Measurements from ENCODE around the gene TSPYL2. TPM values are rescaled to one million over a fixed set of nuclear protein-coding genes. Genes with fewer than 3 reads are reported as not detected.
A peak's percentile ranks its signal among the peaks of the same experiment; 100 is the strongest.

Gene TSPYL2
- total RNA-seq, 1 donor from 2014 or later: 40.3 TPM

GRCh38 chrX:53072418-53073114 lies 9.6 kb upstream of the TSPYL2 start:
- intact Hi-C loops (cut with micrococcal nuclease): no loop called here
- DNase-seq: no peak
- Mint-ChIP-seq H3K27ac (peak overlapping the region; percentile 70), H3K4me3 (peak overlapping the region; percentile 83), H3K4me1 (peaks cover 18% of the 10 kb centered on the region), H3K36me3 (ENCODE audit: low read depth) (no peaks in the 10 kb centered on the region), H3K9me3 (no peaks in the 10 kb centered on the region), H3K27me3 (no peaks in the 10 kb centered on the region)

- Mint-ChIP-seq H3K27me3 (no peaks in the 10 kb centered on the region), H3K4me3 (peak overlapping the region; percentile 45), H3K4me1 (peaks cover 18% of the 10 kb centered on the region), H3K9me3 (no peaks in the 10 kb centered on the region), H3K27ac (peak overlapping the region; percentile 40), H3K36me3 (ENCODE audit: low read depth) (no peaks in the 10 kb centered on the region)
- DNase-seq: no peak
- intact Hi-C loops (cut with micrococcal nuclease): no loop called here
These were observed 9.0 kb upstream of the TSPYL2 start for GRCh38 chrX:53073115-53073586.

- no peak overlapping the region for H3K4me3 Mint-ChIP-seq
- peak; percentile 61 for DNase-seq
- no peaks in the 10 kb centered on the region for H3K27me3 Mint-ChIP-seq
- H3K4me1 Mint-ChIP-seq: peaks cover 20% of the 10 kb centered on the region
- no peak overlapping the region for H3K27ac Mint-ChIP-seq
- no peaks in the 10 kb centered on the region for H3K9me3 Mint-ChIP-seq
- intact Hi-C loops (cut with micrococcal nuclease): no loop called here
- H3K36me3 Mint-ChIP-seq (ENCODE audit: low read depth): no peaks in the 10 kb centered on the region
These were observed 7.2 kb upstream of the TSPYL2 start for GRCh38 chrX:53075011-53075410.

DNA sequence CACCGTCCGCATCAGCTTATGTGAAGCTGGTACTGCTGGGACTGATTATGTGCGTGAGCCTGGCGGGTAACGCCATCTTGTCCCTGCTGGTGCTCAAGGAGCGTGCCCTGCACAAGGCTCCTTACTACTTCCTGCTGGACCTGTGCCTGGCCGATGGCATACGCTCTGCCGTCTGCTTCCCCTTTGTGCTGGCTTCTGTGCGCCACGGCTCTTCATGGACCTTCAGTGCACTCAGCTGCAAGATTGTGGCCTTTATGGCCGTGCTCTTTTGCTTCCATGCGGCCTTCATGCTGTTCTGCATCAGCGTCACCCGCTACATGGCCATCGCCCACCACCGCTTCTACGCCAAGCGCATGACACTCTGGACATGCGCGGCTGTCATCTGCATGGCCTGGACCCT lies 5.5 kb upstream of the TSPYL2 start:
- intact Hi-C loops (cut with micrococcal nuclease): no loop called here

DNA sequence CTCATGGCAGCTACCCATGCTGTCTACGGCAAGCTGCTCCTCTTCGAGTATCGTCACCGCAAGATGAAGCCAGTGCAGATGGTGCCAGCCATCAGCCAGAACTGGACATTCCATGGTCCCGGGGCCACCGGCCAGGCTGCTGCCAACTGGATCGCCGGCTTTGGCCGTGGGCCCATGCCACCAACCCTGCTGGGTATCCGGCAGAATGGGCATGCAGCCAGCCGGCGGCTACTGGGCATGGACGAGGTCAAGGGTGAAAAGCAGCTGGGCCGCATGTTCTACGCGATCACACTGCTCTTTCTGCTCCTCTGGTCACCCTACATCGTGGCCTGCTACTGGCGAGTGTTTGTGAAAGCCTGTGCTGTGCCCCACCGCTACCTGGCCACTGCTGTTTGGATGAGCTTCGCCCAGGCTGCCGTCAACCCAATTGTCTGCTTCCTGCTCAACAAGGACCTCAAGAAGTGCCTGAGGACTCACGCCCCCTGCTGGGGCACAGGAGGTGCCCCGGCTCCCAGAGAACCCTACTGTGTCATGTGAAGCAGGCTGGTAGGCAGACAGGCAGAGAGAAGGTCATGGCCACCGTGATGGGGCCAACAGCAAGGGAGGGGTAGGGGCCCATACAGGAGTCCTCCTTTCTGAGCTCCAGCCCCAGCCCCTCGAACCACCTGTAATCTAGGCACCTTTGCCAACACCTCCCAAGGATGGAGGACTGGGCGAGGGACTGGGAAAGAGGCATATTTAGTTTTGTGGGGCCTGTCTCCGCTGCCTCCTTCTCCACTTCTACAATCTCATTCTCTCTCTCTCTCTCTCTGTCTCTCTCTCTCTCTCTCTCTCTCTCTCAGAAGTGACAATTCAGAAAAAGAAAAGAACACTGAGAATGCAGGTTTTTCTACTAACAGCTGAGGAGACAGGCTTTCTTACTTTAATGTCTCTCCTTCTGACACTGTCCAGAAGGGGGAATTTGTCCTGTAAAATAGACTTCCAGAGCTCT lies 4.7 kb upstream of the TSPYL2 start:
- Mint-ChIP-seq H3K36me3 (ENCODE audit: low read depth) (peaks cover 5% of the 10 kb centered on the region), H3K9me3 (no peaks in the 10 kb centered on the region), H3K4me1 (peaks cover 17% of the 10 kb centered on the region), H3K4me3 (no peak overlapping the region), H3K27ac (no peak overlapping the region), H3K27me3 (no peaks in the 10 kb centered on the region)
- no peak for DNase-seq
- intact Hi-C loops (cut with micrococcal nuclease): no loop called here

More for the DNA sequence above, 5.5 kb upstream of the TSPYL2 start:
- H3K4me3 Mint-ChIP-seq: no peak overlapping the region
- DNase-seq: no peak
- H3K36me3 Mint-ChIP-seq (ENCODE audit: low read depth): no peaks in the 10 kb centered on the region
- no peaks in the 10 kb centered on the region for H3K9me3 Mint-ChIP-seq
- H3K27ac Mint-ChIP-seq: peak overlapping the region; percentile 2
- no peaks in the 10 kb centered on the region for H3K27me3 Mint-ChIP-seq
- peaks cover 23% of the 10 kb centered on the region for H3K4me1 Mint-ChIP-seq

DNA sequence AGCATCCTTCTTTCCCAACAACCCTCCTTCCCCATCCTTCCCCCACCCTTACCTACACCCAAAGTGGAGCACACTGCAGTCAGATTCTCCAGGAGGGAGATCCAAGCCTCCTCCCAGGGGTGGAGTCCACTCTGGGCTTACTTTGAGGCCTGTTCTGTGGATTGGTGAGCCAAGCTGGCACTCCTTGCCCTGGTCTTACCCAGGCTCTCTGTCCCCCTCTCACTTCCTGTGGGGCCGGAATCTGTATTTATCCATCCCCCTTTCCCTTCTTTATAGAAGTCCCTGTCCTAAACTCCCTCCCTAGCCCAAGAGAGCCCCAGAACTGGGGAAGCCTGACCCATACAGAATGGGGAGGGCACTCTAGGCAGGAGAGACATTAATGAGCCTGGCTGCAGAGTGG lies 3.2 kb upstream of the TSPYL2 start:
- H3K4me1 Mint-ChIP-seq: peaks cover 25% of the 10 kb centered on the region
- intact Hi-C loops (cut with micrococcal nuclease): no loop called here

GRCh38 chrX:53080628-53081580 lies 1.3 kb upstream of the TSPYL2 start:
- Mint-ChIP-seq H3K27me3 (no peaks in the 10 kb centered on the region), H3K4me3 (peak overlapping the region; percentile 81)
- intact Hi-C loops (cut with micrococcal nuclease): loop anchor here (5.0 to 10.0 kb wide), 2 partner anchors 84 to 964 kb away; partner anchors contain the start of gene PHF8

More for the DNA sequence above, 3.2 kb upstream of the TSPYL2 start:
- no peak for DNase-seq
- Mint-ChIP-seq H3K4me3 (no peak overlapping the region), H3K36me3 (ENCODE audit: low read depth) (peaks cover 13% of the 10 kb centered on the region), H3K9me3 (no peaks in the 10 kb centered on the region), H3K27me3 (no peaks in the 10 kb centered on the region), H3K27ac (no peak overlapping the region)

GRCh38 chrX:53082773-53083616 lies 828 bp downstream of the TSPYL2 start:
- DNase-seq: peak; percentile 56
- H3K27ac Mint-ChIP-seq: peak overlapping the region; percentile 98
- H3K4me3 Mint-ChIP-seq: peak overlapping the region; percentile 96
- no peaks in the 10 kb centered on the region for H3K27me3 Mint-ChIP-seq
- H3K36me3 Mint-ChIP-seq (ENCODE audit: low read depth): peaks cover 39% of the 10 kb centered on the region
- peaks cover 36% of the 10 kb centered on the region for H3K4me1 Mint-ChIP-seq
- H3K9me3 Mint-ChIP-seq: no peaks in the 10 kb centered on the region
- intact Hi-C loops (cut with micrococcal nuclease): loop anchor here (1.0 to 10.0 kb wide), 4 partner anchors 10 to 962 kb away; partner anchors contain the start of gene PHF8

More at GRCh38 chrX:53080628-53081580, 1.3 kb upstream of the TSPYL2 start:
- Mint-ChIP-seq H3K4me1 (peaks cover 26% of the 10 kb centered on the region), H3K36me3 (ENCODE audit: low read depth) (peaks cover 28% of the 10 kb centered on the region), H3K27ac (peak overlapping the region; percentile 90), H3K9me3 (no peaks in the 10 kb centered on the region)
- no peak for DNase-seq

DNA sequence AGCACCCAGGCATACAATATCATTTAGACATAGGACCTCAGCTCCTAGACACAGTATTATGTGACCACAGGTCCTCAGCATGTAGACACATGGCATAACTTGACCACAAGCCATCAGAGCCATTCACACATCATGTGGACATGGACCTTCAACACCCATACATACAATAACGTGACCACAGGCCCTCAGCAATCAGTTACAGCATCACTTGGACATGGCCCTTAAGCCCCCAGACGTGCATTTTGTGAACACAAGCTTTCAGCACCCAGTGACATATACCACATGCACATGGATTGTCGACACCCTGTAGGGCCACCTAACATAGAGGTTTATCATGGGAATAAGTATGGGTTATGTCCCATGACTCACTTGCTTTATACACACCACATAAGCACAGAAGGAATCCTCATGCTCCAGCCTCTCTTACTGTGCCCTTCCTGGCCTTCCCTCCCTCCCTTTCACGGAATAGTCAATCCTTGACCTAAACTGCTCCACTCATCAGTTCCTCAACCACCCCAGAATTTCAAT lies 1.9 kb downstream of the TSPYL2 start:
- intact Hi-C loops (cut with micrococcal nuclease): loop anchor here (5.0 to 10.0 kb wide), 2 partner anchors 87 to 961 kb away; partner anchors contain the start of gene PHF8
- peaks cover 44% of the 10 kb centered on the region for H3K4me1 Mint-ChIP-seq
- H3K36me3 Mint-ChIP-seq (ENCODE audit: low read depth): peaks cover 39% of the 10 kb centered on the region
- no peaks in the 10 kb centered on the region for H3K27me3 Mint-ChIP-seq
- no peak overlapping the region for H3K27ac Mint-ChIP-seq
- DNase-seq: peak; percentile 57
- H3K4me3 Mint-ChIP-seq: peak overlapping the region; percentile 0
- H3K9me3 Mint-ChIP-seq: no peaks in the 10 kb centered on the region

DNA sequence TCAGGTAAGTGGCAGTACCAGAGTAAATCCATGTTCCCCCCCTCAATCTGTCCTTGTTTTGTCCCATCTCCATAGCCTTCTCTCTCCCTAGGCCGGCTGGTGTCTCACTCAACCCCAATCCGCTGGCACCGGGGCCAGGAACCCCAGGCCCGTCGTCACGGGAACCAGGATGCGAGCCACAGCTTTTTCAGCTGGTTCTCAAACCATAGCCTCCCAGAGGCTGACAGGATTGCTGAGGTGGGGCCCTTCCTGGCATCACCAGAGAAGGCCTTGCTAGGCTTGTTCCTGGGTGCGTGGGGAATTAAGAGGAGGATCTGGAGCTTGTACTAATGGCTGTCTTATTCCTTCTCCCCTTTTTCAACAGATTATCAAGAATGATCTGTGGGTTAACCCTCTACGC lies 2.7 kb downstream of the TSPYL2 start:
- no peak overlapping the region for H3K4me3 Mint-ChIP-seq
- H3K9me3 Mint-ChIP-seq: no peaks in the 10 kb centered on the region
- H3K27ac Mint-ChIP-seq: no peak overlapping the region
- H3K36me3 Mint-ChIP-seq (ENCODE audit: low read depth): peaks cover 39% of the 10 kb centered on the region
- DNase-seq: peak; percentile 52
- intact Hi-C loops (cut with micrococcal nuclease): loop anchor here (5.0 to 10.0 kb wide), 2 partner anchors 88 to 960 kb away; partner anchors contain the start of gene PHF8
- H3K4me1 Mint-ChIP-seq: peaks cover 44% of the 10 kb centered on the region
- no peaks in the 10 kb centered on the region for H3K27me3 Mint-ChIP-seq

DNA sequence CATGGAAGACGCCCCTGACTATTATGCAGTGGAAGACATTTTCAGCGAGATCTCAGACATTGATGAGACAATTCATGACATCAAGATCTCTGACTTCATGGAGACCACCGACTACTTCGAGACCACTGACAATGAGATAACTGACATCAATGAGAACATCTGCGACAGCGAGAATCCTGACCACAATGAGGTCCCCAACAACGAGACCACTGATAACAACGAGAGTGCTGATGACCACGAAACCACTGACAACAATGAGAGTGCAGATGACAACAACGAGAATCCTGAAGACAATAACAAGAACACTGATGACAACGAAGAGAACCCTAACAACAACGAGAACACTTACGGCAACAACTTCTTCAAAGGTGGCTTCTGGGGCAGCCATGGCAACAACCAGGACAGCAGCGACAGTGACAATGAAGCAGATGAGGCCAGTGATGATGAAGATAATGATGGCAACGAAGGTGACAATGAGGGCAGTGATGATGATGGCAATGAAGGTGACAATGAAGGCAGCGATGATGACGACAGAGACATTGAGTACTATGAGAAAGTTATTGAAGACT lies 3.6 kb downstream of the TSPYL2 start:
- no peaks in the 10 kb centered on the region for H3K27me3 Mint-ChIP-seq
- peaks cover 42% of the 10 kb centered on the region for H3K4me1 Mint-ChIP-seq
- intact Hi-C loops (cut with micrococcal nuclease): loop anchor here (10.0 kb wide), 1 partner anchor 959 kb away; the partner anchor contains the start of gene PHF8
- peak; percentile 52 for DNase-seq
- H3K36me3 Mint-ChIP-seq (ENCODE audit: low read depth): peaks cover 39% of the 10 kb centered on the region
- no peaks in the 10 kb centered on the region for H3K9me3 Mint-ChIP-seq
- H3K4me3 Mint-ChIP-seq: no peak overlapping the region
- no peak overlapping the region for H3K27ac Mint-ChIP-seq

GRCh38 chrX:53086464-53086863 lies 4.3 kb downstream of the TSPYL2 start:
- no peak for DNase-seq
- no peak overlapping the region for H3K27ac Mint-ChIP-seq
- intact Hi-C loops (cut with micrococcal nuclease): loop anchor here (10.0 kb wide), 1 partner anchor 958 kb away; the partner anchor contains the start of gene PHF8
- no peaks in the 10 kb centered on the region for H3K27me3 Mint-ChIP-seq
- peaks cover 39% of the 10 kb centered on the region for H3K36me3 Mint-ChIP-seq (ENCODE audit: low read depth)
- H3K4me3 Mint-ChIP-seq: no peak overlapping the region
- H3K4me1 Mint-ChIP-seq: peaks cover 39% of the 10 kb centered on the region
- H3K9me3 Mint-ChIP-seq: no peaks in the 10 kb centered on the region
